CD14-positive monocyte (primary cell): ENCODE data around the gene ELF4. TPM values are rescaled to one million over a fixed set of nuclear protein-coding genes. Genes with fewer than 3 reads are reported as not detected.
A peak's percentile ranks its signal among the peaks of the same experiment; 100 is the strongest.

Experiments used
- DNase-seq, 3 donors: peaks; one replicate each; pipeline ENCODE4 v3.0.0-alpha.2; 2011 to 2022
- H2AFZ ChIP-seq: 2 replicates; pipeline ENCODE4 v1.6.0; 2012; ENCODE audit warnings: mild to moderate bottlenecking, low read depth, low read length, inconsistent platforms; ENCODE audit not compliant: insufficient read depth, poor library complexity, severe bottlenecking
- H3K27ac ChIP-seq, 2 donors: 1 replicate in 1 of 2; 2 replicates in 1 of 2; pipeline ENCODE4 v1.5.1; 2012 to 2013; ENCODE audit warnings: low read length in 2 of 2, control low read depth in 1 of 2, inconsistent platforms in 1 of 2, low read depth in 1 of 2, mild to moderate bottlenecking in 1 of 2
- H3K27me3 ChIP-seq, 2 donors: one replicate each; pipeline versions ENCODE4 v1.6.0 to v1.6.1; 2011 to 2013; ENCODE audit warnings: low read length in 2 of 2; ENCODE audit not compliant: control insufficient read depth in 2 of 2, insufficient read depth in 2 of 2
- H3K36me3 ChIP-seq, 2 donors: replicated peaks in 1 of 2; 1 replicate in 1 of 2; 2 replicates in 1 of 2; pipeline versions ENCODE4 v1.5.1 to v1.6.1; 2012 to 2013; ENCODE audit warnings: low read length in 2 of 2, control low read depth in 1 of 2, inconsistent platforms in 1 of 2, mild to moderate bottlenecking in 1 of 2; ENCODE audit not compliant: insufficient read depth in 2 of 2, control insufficient read depth in 1 of 2
- H3K4me1 ChIP-seq, 2 donors: 1 replicate in 1 of 2; 2 replicates in 1 of 2; pipeline versions ENCODE4 v1.5.1 to v1.6.1; 2012 to 2013; ENCODE audit warnings: low read length in 2 of 2, control low read depth in 1 of 2, inconsistent platforms in 1 of 2, mild to moderate bottlenecking in 1 of 2, moderate library complexity in 1 of 2; ENCODE audit not compliant: insufficient read depth in 2 of 2, control insufficient read depth in 1 of 2
- H3K4me2 ChIP-seq: replicated peaks from 2 replicates; pipeline ENCODE3; 2012; ENCODE audit warnings: low read length, moderate library complexity, mild to moderate bottlenecking; ENCODE audit not compliant: poor library complexity, severe bottlenecking; ENCODE audit errors: extremely low read depth
- H3K4me3 ChIP-seq, 3 experiments: fragments of 200-600 bp in 1 of 3; sonication (generic) in 1 of 3; replicated peaks in 1 of 3; 1 replicate in 2 of 3; 2 replicates in 1 of 3; pipeline ENCODE4 v1.5.1; 2011 to 2013; ENCODE audit warnings: low read length in 3 of 3, mild to moderate bottlenecking in 3 of 3, control low read depth in 2 of 3, low read depth in 2 of 3, inconsistent platforms in 1 of 3, moderate library complexity in 1 of 3
- H3K79me2 ChIP-seq: 2 replicates; pipeline ENCODE4 v1.6.0; 2012; ENCODE audit warnings: mild to moderate bottlenecking, control low read depth, inconsistent platforms, low read length, moderate library complexity; ENCODE audit not compliant: insufficient read depth
- H3K9ac ChIP-seq: 2 replicates; pipeline ENCODE4 v1.6.0; 2017; ENCODE audit warnings: low read length, mild to moderate bottlenecking; ENCODE audit not compliant: insufficient read depth, poor library complexity, severe bottlenecking
- H3K9me3 ChIP-seq, 2 donors: replicated peaks in 1 of 2; 1 replicate in 1 of 2; 2 replicates in 1 of 2; pipeline versions ENCODE4 v1.5.1 to v1.6.1; 2012 to 2013; ENCODE audit warnings: low read length in 2 of 2, control low read depth in 1 of 2; ENCODE audit not compliant: control insufficient read depth in 1 of 2, insufficient read depth in 1 of 2
- H4K20me1 ChIP-seq: 2 replicates; pipeline ENCODE4 v1.6.0; 2012; ENCODE audit warnings: mild to moderate bottlenecking, low read length, control low read depth, moderate library complexity; ENCODE audit not compliant: insufficient read depth
- H3K27ac Mint-ChIP-seq, 7 donors: one replicate each; pipeline ENCODE4 v1.8.0; 2020; ENCODE audit warnings: mild to moderate bottlenecking in 7 of 7, mixed read lengths in 7 of 7, moderate library complexity in 6 of 7, inconsistent platforms in 2 of 7
- H3K27me3 Mint-ChIP-seq, 3 donors: one replicate each; pipeline ENCODE4 v1.8.0; 2021 to 2022; ENCODE audit warnings: low read depth in 3 of 3, mild to moderate bottlenecking in 3 of 3, mixed read lengths in 3 of 3, moderate library complexity in 3 of 3, inconsistent platforms in 1 of 3
- H3K36me3 Mint-ChIP-seq, 2 donors: one replicate each; pipeline ENCODE4 v1.8.0; 2020; ENCODE audit warnings: mixed read lengths in 2 of 2, inconsistent platforms in 1 of 2, mild to moderate bottlenecking in 1 of 2
- H3K4me1 Mint-ChIP-seq: one replicate; pipeline ENCODE4 v1.8.0; 2020; ENCODE audit warnings: mild to moderate bottlenecking, mixed read lengths
- H3K4me3 Mint-ChIP-seq, 2 donors: one replicate each; pipeline ENCODE4 v1.8.0; 2020; ENCODE audit warnings: mild to moderate bottlenecking in 2 of 2, mixed read lengths in 2 of 2, moderate library complexity in 1 of 2
- H3K9me3 Mint-ChIP-seq, 7 donors: one replicate each; pipeline ENCODE4 v1.8.0; 2020 to 2022; ENCODE audit warnings: mixed read lengths in 7 of 7, mild to moderate bottlenecking in 6 of 7, moderate library complexity in 6 of 7, inconsistent platforms in 2 of 7
- WGBS: methylation state at CpG from one replicate; pipeline ENCODE4 v1.1.5; 2013; ENCODE audit warnings: missing lambda C conversion rate; ENCODE audit not compliant: insufficient coverage; 5-methylcytosine and 5-hydroxymethylcytosine counted together
- intact Hi-C, 2 donors: fragments of 100-400 bp; cut with micrococcal nuclease; formaldehyde crosslinking; loops; one replicate each; pipeline versions ENCODE4 v1.15.0 to v1.15.1; 2023
- polyA plus RNA-seq, 3 donors: library from polyadenylated mRNA; depleted of rRNA in 1 of 3; unstranded in 2 of 3; stranded (reverse) in 1 of 3; fragments of 300-500 nt in 2 of 3; fragments of >200 nt in 1 of 3; fragmentation: Illumina TruSeq in 2 of 3; gene quantifications; 1 replicate in 2 of 3; 2 replicates in 1 of 3; pipeline ENCODE4 v1.2.3, GENCODE V29; 2012 to 2021
- TF ChIP-seq, protein P1 (sequence below): fragments of 200-600 bp; IDR thresholded peaks from one replicate; pipeline ENCODE4 v1.8.0; 2022; ENCODE audit warnings: antibody characterized with exemption, mild to moderate bottlenecking

Gene ELF4
- polyA plus RNA-seq, 3 donors = 10.4 to 68.6 (median 20.5) TPM

DNA sequence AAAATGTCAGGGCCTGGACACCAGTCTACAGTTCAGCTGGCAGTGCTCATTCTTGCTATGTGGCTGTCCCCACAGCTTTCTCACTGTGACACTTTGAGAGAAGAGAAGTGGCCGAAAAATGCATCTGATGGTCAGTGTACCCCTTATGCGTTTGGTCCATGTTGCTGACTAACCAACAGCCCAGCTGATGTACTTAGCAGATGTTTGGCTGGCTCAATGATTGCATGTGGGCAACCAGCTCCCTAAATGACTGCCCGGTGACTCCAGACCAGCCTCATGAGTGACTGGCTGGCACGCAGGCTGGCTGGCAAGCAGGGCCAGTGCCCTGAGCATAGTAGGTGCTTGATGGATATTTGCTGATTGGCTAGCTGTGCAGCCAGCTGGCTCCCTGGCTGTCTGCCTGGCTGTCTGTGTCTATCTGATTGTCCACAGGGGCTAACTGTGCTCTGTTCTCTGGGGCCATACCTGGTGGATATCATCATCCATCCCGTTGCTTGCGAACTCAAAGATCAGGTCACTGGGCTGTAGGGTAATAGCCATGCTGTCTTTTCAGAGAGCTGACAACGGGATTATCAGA lies 29.4 kb downstream of the ELF4 start:
- H3K4me1 ChIP-seq = peaks cover 55 to 57% of the 10 kb centered on the region in 2 donors
- H3K4me2 ChIP-seq = no peak overlapping the region
- intact Hi-C loops = loop anchor here (2.0 to 5.0 kb wide), 4 partner anchors 40 to 111 kb away; partner anchors contain the start of gene AIFM1 (in 1 of the 2)
- no peak overlapping the region for H3K9ac ChIP-seq
- 100% methylated on average over 1 of the region's 7 CpGs for WGBS
- H3K27ac ChIP-seq = peak overlapping the region; percentile 94
- H2AFZ ChIP-seq = no peak overlapping the region
- H3K36me3 ChIP-seq = peaks cover 14 to 22% of the 10 kb centered on the region in 2 donors
- peaks cover 74% of the 10 kb centered on the region for H3K79me2 ChIP-seq
- H3K27ac Mint-ChIP-seq = peak overlapping the region in 5 of 7 donors; percentile 18 to 94 (median 90)
- peaks cover 18 to 30% of the 10 kb centered on the region in 2 donors for H3K36me3 Mint-ChIP-seq
- no peak overlapping the region for H3K4me3 Mint-ChIP-seq
- H3K4me3 ChIP-seq = no peak overlapping the region
- H4K20me1 ChIP-seq = peaks cover 51% of the 10 kb centered on the region
- H3K9me3 ChIP-seq = no peaks in the 10 kb centered on the region
- H3K9me3 Mint-ChIP-seq = peaks cover 0 to 2% (median 0%) of the 10 kb centered on the region in 7 donors
- H3K27me3 Mint-ChIP-seq = peaks cover 0 to 3% (median 0%) of the 10 kb centered on the region in 3 donors
- DNase-seq = no peak
- no peaks in the 10 kb centered on the region for H3K27me3 ChIP-seq
- TF ChIP-seq, protein P1, sequence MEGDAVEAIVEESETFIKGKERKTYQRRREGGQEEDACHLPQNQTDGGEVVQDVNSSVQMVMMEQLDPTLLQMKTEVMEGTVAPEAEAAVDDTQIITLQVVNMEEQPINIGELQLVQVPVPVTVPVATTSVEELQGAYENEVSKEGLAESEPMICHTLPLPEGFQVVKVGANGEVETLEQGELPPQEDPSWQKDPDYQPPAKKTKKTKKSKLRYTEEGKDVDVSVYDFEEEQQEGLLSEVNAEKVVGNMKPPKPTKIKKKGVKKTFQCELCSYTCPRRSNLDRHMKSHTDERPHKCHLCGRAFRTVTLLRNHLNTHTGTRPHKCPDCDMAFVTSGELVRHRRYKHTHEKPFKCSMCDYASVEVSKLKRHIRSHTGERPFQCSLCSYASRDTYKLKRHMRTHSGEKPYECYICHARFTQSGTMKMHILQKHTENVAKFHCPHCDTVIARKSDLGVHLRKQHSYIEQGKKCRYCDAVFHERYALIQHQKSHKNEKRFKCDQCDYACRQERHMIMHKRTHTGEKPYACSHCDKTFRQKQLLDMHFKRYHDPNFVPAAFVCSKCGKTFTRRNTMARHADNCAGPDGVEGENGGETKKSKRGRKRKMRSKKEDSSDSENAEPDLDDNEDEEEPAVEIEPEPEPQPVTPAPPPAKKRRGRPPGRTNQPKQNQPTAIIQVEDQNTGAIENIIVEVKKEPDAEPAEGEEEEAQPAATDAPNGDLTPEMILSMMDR = no peak
- H3K4me1 Mint-ChIP-seq = peaks cover 54% of the 10 kb centered on the region

DNA sequence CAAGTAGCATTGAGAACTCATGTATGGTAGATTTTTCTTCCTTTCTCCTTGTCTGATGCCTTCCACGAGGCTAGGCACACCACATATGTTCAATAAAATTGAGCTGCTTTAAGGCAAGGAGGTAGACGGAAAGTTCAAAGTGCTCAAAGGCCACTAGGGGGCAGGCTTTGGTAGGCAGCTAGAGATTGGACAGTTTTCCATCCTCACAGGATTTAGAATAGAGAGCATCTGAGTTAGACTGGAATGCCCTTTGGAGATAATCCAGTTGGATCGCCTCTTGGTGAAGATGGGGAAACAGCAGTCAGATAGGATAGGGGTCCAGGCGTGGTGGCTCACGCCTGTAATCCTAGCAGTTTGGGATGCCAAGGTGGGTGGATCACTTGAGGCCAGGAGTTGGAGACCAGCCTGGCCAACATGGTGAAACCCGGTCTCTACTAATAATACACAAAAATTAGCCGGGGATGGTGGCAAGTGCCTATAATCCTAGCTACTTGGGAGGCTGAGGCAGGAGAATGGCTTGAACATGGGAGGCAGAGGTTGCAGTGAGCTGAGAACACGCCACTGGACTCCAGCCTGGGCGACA lies 30.4 kb downstream of the ELF4 start:
- Mint-ChIP-seq H3K4me3 (no peak overlapping the region), H3K9me3 (peaks cover 0 to 2% (median 0%) of the 10 kb centered on the region in 7 donors), H3K36me3 (peaks cover 21 to 35% of the 10 kb centered on the region in 2 donors), H3K4me1 (peaks cover 44% of the 10 kb centered on the region), H3K27ac (peak overlapping the region in 5 of 7 donors; percentile 58 to 79 (median 73)), H3K27me3 (peaks cover 0 to 5% (median 0%) of the 10 kb centered on the region in 3 donors)
- no peaks in the 10 kb centered on the region for H3K27me3 ChIP-seq
- H3K27ac ChIP-seq = no peak overlapping the region
- peaks cover 57% of the 10 kb centered on the region for H4K20me1 ChIP-seq
- H3K4me2 ChIP-seq = no peak overlapping the region
- peak; percentile 49 to 60 (median 54) for DNase-seq
- whole genome bisulfite sequencing = 57% methylated on average over 1 of the region's 9 CpGs
- intact Hi-C loops = loop anchor here (2.0 to 5.0 kb wide), 4 partner anchors 41 to 112 kb away; partner anchors contain the start of gene AIFM1 (in 1 of the 2)
- H3K9me3 ChIP-seq = no peaks in the 10 kb centered on the region
- peaks cover 18 to 27% of the 10 kb centered on the region in 2 donors for H3K36me3 ChIP-seq
- H3K4me1 ChIP-seq = peaks cover 46 to 48% of the 10 kb centered on the region in 2 donors
- H3K79me2 ChIP-seq = peaks cover 69% of the 10 kb centered on the region
- H2AFZ ChIP-seq = no peak overlapping the region
- TF ChIP-seq, protein P1 = peak; percentile 68
- no peak overlapping the region for H3K4me3 ChIP-seq
- H3K9ac ChIP-seq = no peak overlapping the region
